ENCODE results near the gene MED26. TPM values are rescaled to one million over a fixed set of nuclear protein-coding genes. Genes with fewer than 3 reads are reported as not detected.

MED26 gene
- total and polyA plus RNA-seq, 2 experiments from 2014 or later: 7.4 to 15.4 TPM

- ATAC-seq (no peak), DNase-seq (ENCODE audit: low spot score) (no peak)
- H3K4me3 ChIP-seq: no peak overlapping the region
- H3K4me2 ChIP-seq: no peak overlapping the region
- peaks cover 80% of the 10 kb centered on the region for H3K36me3 Mint-ChIP-seq (ENCODE audit: low read depth)
- H4K20me1 ChIP-seq (replicated peaks; ENCODE audit: insufficient read depth): peaks cover 34% of the 10 kb centered on the region
- H3K27ac Mint-ChIP-seq: no peak overlapping the region
- no peak overlapping the region for H2AFZ ChIP-seq
- H3K27me3 Mint-ChIP-seq (ENCODE audit: insufficient read depth, low read depth, poor library complexity): no peaks in the 10 kb centered on the region
- no peaks in the 10 kb centered on the region for H3K9me2 ChIP-seq (ENCODE audit: insufficient read depth)
- H3K4me3 Mint-ChIP-seq: no peak overlapping the region
- no peaks in the 10 kb centered on the region for H3K4me1 ChIP-seq (ENCODE audit: insufficient read depth)
- H3K4me1 Mint-ChIP-seq: no peaks in the 10 kb centered on the region
- H3K9me3 Mint-ChIP-seq: no peaks in the 10 kb centered on the region; the same call in 2 of the 3 replicates
- peaks cover 3% of the 10 kb centered on the region; the same call in 1 of the 2 replicates for H3F3A ChIP-seq (replicated peaks; ENCODE audit: low read depth)
- no peaks in the 10 kb centered on the region for H3K27me3 ChIP-seq (ENCODE audit: insufficient read depth)
- peaks cover 72% of the 10 kb centered on the region for H3K79me2 ChIP-seq (replicated peaks; ENCODE audit: insufficient read depth)
- H3K36me3 ChIP-seq (ENCODE audit: insufficient read depth): peaks cover 31% of the 10 kb centered on the region
- TF ChIP-seq CTCF (conservative IDR thresholded peaks at IDR 0.05; ENCODE audit: low read depth in 2 of 2) (no peak), STAT1 (IDR thresholded peaks at IDR 0.05; ENCODE audit: unreplicated experiment) (no peak), EZH2phosphoT487 (IDR thresholded peaks at IDR 0.05; ENCODE audit: unreplicated experiment) (no peak), REST (IDR thresholded peaks at IDR 0.05; ENCODE audit: unreplicated experiment) (no peak), CREB1 (CRISPR knock-in tag; IDR thresholded peaks at IDR 0.05; ENCODE audit: low read depth) (no peak), ZNF462 (CRISPR knock-in tag; IDR thresholded peaks at IDR 0.05) (no peak), NANOG (IDR thresholded peaks at IDR 0.05; ENCODE audit: borderline replicate concordance) (no peak), POLR2AphosphoS5 (IDR thresholded peaks at IDR 0.05; ENCODE audit: low read depth) (no peak), ZNF331 (CRISPR knock-in tag; IDR thresholded peaks at IDR 0.05; ENCODE audit: low read depth) (no peak), ZNF114 (CRISPR knock-in tag; IDR thresholded peaks at IDR 0.05) (no peak), EZH2 (IDR thresholded peaks at IDR 0.05; ENCODE audit: low read depth, unreplicated experiment) (no peak), ETS1 (IDR thresholded peaks at IDR 0.05) (no peak), JUNB (IDR thresholded peaks at IDR 0.05; ENCODE audit: unreplicated experiment) (no peak)
- H3K27ac ChIP-seq (ENCODE audit: low read depth): no peak overlapping the region
These were observed 17.1 kb upstream of the MED26 start for GRCh38 chr19:16645140-16645539.
